ENCODE measurements around the gene NLRP5. TPM values are rescaled to one million over a fixed set of nuclear protein-coding genes. Genes with fewer than 3 reads are reported as not detected.
A peak's percentile ranks its signal among the peaks of the same experiment; 100 is the strongest.
"Not testable (repeated sequence)": the region's sequence is repeated elsewhere in the genome, so short reads cannot be mapped to it uniquely, and the experiment has no call there.

NLRP5 gene
- total RNA-seq, 1 experiment from 2014 or later, result not detected

DNA sequence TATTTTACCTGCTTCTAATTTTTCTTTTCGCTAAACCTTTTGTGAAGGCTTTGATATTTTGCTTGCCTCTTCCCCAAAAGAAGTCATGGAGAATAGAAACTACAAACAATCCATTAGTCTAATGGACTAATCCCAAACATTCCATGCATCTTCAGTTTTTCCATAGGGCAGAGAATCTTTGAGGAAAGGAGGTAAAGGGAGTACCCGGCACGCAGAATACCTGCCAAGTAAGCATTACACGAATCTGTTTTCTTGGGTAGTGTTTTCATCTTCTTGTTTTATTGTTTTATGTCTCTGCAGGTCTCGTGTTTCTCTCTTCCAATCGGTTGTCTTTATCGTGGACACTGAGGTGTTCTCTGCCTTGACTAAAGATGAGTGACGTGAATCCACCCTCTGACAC is 39.0 kb upstream of the NLRP5 start, which contains the start of gene NLRP8:
Gene NLRP8 (plus strand): TSS at position 301 of the 400 bp plus-strand sequence.
- ChIA-PET CTCF (interaction anchor here (0.7 kb wide), 1 partner anchor 56 kb away, joined by 4 read pairs; no protein-coding TSS in a partner anchor), POLR2A (ENCODE audit: unreplicated experiment) (no interaction called here)
- Histone ChIP-seq H3K4me3 (no peak within 1 kb of the TSS), H3K9me3 (ENCODE audit: insufficient read depth, low read depth) (no peaks in the 10 kb centered on the region), H3K4me1 (replicated peaks; ENCODE audit: insufficient read depth) (no peaks in the 10 kb centered on the region), H3K9me2 (ENCODE audit: insufficient read depth) (no peaks in the 10 kb centered on the region), H3K79me2 (ENCODE audit: low read depth) (no peaks in the 10 kb centered on the region), H3K27me3 (ENCODE audit: insufficient read depth, low read depth) (peaks cover 65% of the 10 kb centered on the region), H3K36me3 (ENCODE audit: low read depth) (no peaks in the 10 kb centered on the region), H2AFZ (no peak within 1 kb of the TSS), H4K20me1 (ENCODE audit: insufficient read depth) (no peaks in the 10 kb centered on the region), H3K4me2 (no peak within 1 kb of the TSS), H3F3A (ENCODE audit: insufficient read depth, low read depth) (no peaks in the 10 kb centered on the region), H3K27ac (no peak within 1 kb of the TSS)
- TF ChIP-seq, protein P1, sequence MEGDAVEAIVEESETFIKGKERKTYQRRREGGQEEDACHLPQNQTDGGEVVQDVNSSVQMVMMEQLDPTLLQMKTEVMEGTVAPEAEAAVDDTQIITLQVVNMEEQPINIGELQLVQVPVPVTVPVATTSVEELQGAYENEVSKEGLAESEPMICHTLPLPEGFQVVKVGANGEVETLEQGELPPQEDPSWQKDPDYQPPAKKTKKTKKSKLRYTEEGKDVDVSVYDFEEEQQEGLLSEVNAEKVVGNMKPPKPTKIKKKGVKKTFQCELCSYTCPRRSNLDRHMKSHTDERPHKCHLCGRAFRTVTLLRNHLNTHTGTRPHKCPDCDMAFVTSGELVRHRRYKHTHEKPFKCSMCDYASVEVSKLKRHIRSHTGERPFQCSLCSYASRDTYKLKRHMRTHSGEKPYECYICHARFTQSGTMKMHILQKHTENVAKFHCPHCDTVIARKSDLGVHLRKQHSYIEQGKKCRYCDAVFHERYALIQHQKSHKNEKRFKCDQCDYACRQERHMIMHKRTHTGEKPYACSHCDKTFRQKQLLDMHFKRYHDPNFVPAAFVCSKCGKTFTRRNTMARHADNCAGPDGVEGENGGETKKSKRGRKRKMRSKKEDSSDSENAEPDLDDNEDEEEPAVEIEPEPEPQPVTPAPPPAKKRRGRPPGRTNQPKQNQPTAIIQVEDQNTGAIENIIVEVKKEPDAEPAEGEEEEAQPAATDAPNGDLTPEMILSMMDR (conservative IDR thresholded peaks at IDR 0.05), result no peak
- TF ChIP-seq EZH2 (IDR thresholded peaks at IDR 0.05; ENCODE audit: low read depth), result no peak
- no TSS peak for BruUV-seq (replicated peaks)
- intact Hi-C loops (cut with micrococcal nuclease; ENCODE audit: unreplicated experiment), result no loop called here
- no peak for DNase-seq

DNA sequence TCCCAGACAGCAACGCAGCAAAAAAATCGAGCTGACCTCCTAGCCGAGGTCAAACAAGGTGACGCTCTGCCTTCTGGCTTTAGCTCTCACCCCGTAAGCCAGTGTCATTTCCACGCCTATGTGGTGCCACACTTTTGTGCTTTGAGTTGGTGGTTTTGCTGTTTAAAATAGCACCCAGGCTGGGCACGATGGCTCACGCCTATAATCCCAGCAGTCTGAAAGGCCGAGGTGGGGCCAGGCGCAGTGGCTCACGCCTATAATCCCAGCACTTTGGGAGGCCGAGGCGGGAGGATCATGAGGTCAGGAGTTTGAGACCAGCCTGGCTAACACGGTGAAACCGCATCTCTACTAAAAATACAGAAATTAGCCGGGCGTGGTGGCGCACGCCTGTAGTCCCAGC is 36.0 kb upstream of the NLRP5 start:
- H3K4me1 ChIP-seq (replicated peaks; ENCODE audit: insufficient read depth); H3K9me2 ChIP-seq (ENCODE audit: insufficient read depth); H3K79me2 ChIP-seq (ENCODE audit: low read depth); H2AFZ ChIP-seq; intact Hi-C loops (cut with micrococcal nuclease; ENCODE audit: unreplicated experiment); BruUV-seq (replicated peaks); H3F3A ChIP-seq (ENCODE audit: insufficient read depth, low read depth); H3K4me3 ChIP-seq; DNase-seq; CTCF ChIA-PET; H4K20me1 ChIP-seq (ENCODE audit: insufficient read depth); H3K9me3 ChIP-seq (ENCODE audit: insufficient read depth, low read depth); H3K27ac ChIP-seq; H3K36me3 ChIP-seq (ENCODE audit: low read depth); H3K4me2 ChIP-seq; POLR2A ChIA-PET (ENCODE audit: unreplicated experiment): not testable (repeated sequence)
- H3K27me3 ChIP-seq (ENCODE audit: insufficient read depth, low read depth), result peaks cover 82% of the 10 kb centered on the region

DNA sequence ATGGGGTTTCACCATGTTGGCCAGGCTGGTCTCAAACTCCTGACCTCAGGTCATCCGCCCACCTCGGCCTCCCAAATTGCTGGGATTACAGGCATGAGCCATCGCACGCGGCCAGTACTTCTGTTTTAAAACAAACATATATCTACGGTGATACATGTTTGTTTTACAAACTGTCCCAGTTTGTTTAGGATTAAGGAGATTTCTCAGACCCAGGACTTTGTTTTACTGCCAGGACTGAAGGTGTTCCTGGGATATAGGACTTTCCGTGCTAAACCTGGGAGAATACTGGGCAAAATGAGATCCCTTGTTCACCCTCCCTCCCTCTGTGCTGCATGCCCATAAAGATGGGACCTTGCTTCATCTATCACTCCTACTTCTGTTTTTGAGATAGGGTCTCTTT is 30.1 kb upstream of the NLRP5 start:
- no peak for DNase-seq
- H3F3A ChIP-seq (ENCODE audit: insufficient read depth, low read depth), result no peaks in the 10 kb centered on the region
- POLR2A ChIA-PET (ENCODE audit: unreplicated experiment), result no interaction called here
- no peak overlapping the region for H3K27ac ChIP-seq
- H3K4me3 ChIP-seq, result no peak overlapping the region
- H3K36me3 ChIP-seq (ENCODE audit: low read depth), result no peaks in the 10 kb centered on the region
- H3K79me2 ChIP-seq (ENCODE audit: low read depth), result no peaks in the 10 kb centered on the region
- H3K4me1 ChIP-seq (replicated peaks; ENCODE audit: insufficient read depth), result no peaks in the 10 kb centered on the region; the same call in 1 of the 2 replicates
- CTCF ChIA-PET, result no interaction called here
- intact Hi-C loops (cut with micrococcal nuclease; ENCODE audit: unreplicated experiment), result no loop called here
- H3K9me3 ChIP-seq (ENCODE audit: insufficient read depth, low read depth), result no peaks in the 10 kb centered on the region; the same call in 1 of the 2 replicates
- BruUV-seq (replicated peaks), result no TSS peak
- no peaks in the 10 kb centered on the region for H3K9me2 ChIP-seq (ENCODE audit: insufficient read depth)
- no peaks in the 10 kb centered on the region for H4K20me1 ChIP-seq (ENCODE audit: insufficient read depth)
- peaks cover 89% of the 10 kb centered on the region for H3K27me3 ChIP-seq (ENCODE audit: insufficient read depth, low read depth)
- no peak overlapping the region for H3K4me2 ChIP-seq
- TF ChIP-seq EZH2 (IDR thresholded peaks at IDR 0.05; ENCODE audit: low read depth), result no peak
- TF ChIP-seq, protein P1 (conservative IDR thresholded peaks at IDR 0.05), result no peak
- no peak overlapping the region for H2AFZ ChIP-seq

GRCh38 chr19:55958356-55958755 is 28.2 kb upstream of the NLRP5 start:
- H4K20me1 ChIP-seq (ENCODE audit: insufficient read depth), result no peaks in the 10 kb centered on the region
- peak in 1 of 2 experiments; percentile 61 for DNase-seq
- BruUV-seq (replicated peaks), result no TSS peak
- no peak overlapping the region for H2AFZ ChIP-seq
- ChIA-PET CTCF (no interaction called here), POLR2A (ENCODE audit: unreplicated experiment) (no interaction called here)
- H3K4me3 ChIP-seq, result no peak overlapping the region
- TF ChIP-seq EZH2 (IDR thresholded peaks at IDR 0.05; ENCODE audit: low read depth), result no peak
- TF ChIP-seq, protein P1 (conservative IDR thresholded peaks at IDR 0.05), result no peak
- intact Hi-C loops (cut with micrococcal nuclease; ENCODE audit: unreplicated experiment), result no loop called here
- no peak overlapping the region for H3K27ac ChIP-seq
- H3K9me3 ChIP-seq (ENCODE audit: insufficient read depth, low read depth), result no peaks in the 10 kb centered on the region; the same call in 1 of the 2 replicates
- H3K4me2 ChIP-seq, result no peak overlapping the region
- no peaks in the 10 kb centered on the region for H3K79me2 ChIP-seq (ENCODE audit: low read depth)
- H3K9me2 ChIP-seq (ENCODE audit: insufficient read depth), result no peaks in the 10 kb centered on the region
- no peaks in the 10 kb centered on the region; the same call in 1 of the 2 replicates for H3K4me1 ChIP-seq (replicated peaks; ENCODE audit: insufficient read depth)
- H3F3A ChIP-seq (ENCODE audit: insufficient read depth, low read depth), result no peaks in the 10 kb centered on the region
- H3K36me3 ChIP-seq (ENCODE audit: low read depth), result no peaks in the 10 kb centered on the region
- H3K27me3 ChIP-seq (ENCODE audit: insufficient read depth, low read depth), result peaks cover 84% of the 10 kb centered on the region
